Upper lobe of right lung (tissue), 1 donor: Measurements from ENCODE around the gene AP3B1. TPM values are rescaled to one million over a fixed set of nuclear protein-coding genes. Genes with fewer than 3 reads are reported as not detected.

Source experiments
- ATAC-seq: fragments of 200-7000 bp; cut with Tn5 transposase; one replicate; pipeline ENCODE4 v1.9.1; 2020; ENCODE audit warnings: mild to moderate bottlenecking, moderate library complexity
- DNase-seq: peaks from one replicate; pipeline ENCODE4 v3.0.0-alpha.2; 2020
- H3K27ac ChIP-seq: fragments of 200-600 bp; one replicate; pipeline ENCODE4 v1.8.0; 2022
- H3K27me3 ChIP-seq: fragments of 200-600 bp; one replicate; pipeline ENCODE4 v1.8.0; 2022; ENCODE audit warnings: mild to moderate bottlenecking
- H3K36me3 ChIP-seq: fragments of 200-600 bp; one replicate; pipeline ENCODE4 v1.8.0; 2022
- H3K4me1 ChIP-seq: fragments of 200-600 bp; one replicate; pipeline ENCODE4 v1.8.0; 2022
- H3K4me3 ChIP-seq: fragments of 200-600 bp; one replicate; pipeline ENCODE4 v1.8.0; 2022; ENCODE audit warnings: mild to moderate bottlenecking
- H3K9me3 ChIP-seq: fragments of 200-600 bp; one replicate; pipeline ENCODE4 v1.8.0; 2022
- CTCF ChIP-seq: fragments of 200-600 bp; IDR thresholded peaks from one replicate; pipeline ENCODE4 v1.8.0; 2022; ENCODE audit warnings: antibody characterized with exemption
- intact Hi-C: fragments of 100-400 bp; cut with DNase I; formaldehyde crosslinking; loops from one replicate; pipeline ENCODE4 v1.11.0; 2022
- total RNA-seq: library from RNA; stranded (reverse); fragmentation: NEBNext Ultra II Directional; extraction: Animal tissue kit (Norgen Biotek cat#: 25700); gene quantifications from one replicate; pipeline ENCODE4 v1.2.1, GENCODE V29; 2021
- donor health status: DM: no; HTN: yes; CAD: no; lungs with severe emphysema.

The AP3B1 gene
- total RNA-seq, 1 donor from 2014 or later = 32.9 TPM

DNA sequence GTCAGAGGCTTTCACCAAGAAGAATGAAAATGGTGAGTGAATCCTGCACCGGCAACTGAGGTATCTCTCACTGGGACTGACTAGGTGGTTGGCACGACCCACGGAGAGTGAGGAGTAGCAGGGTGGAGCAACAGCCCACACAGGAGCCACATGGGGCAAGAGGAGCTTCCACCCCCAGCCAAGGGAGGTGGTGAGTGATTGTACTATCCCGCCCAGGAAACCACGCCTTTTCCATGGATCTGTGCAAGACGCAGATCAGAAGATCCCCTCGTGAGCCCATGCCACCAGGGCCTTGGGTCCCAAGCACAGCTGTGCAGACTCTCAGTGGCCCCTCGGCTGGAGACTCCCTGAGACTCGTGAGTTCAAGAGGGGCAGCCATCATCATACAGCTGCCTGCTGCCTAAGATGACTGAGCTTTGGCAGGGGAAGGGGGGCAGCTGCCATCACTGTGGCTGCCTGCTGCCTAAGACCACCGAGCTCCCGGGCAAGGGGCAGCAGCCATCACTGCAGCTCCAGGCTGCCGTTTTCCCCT is 229.5 kb downstream of the AP3B1 start:
- no peak overlapping the region for H3K27ac ChIP-seq
- no peak overlapping the region for H3K4me3 ChIP-seq
- no peaks in the 10 kb centered on the region for H3K27me3 ChIP-seq
- peak; percentile 15 for ATAC-seq
- no peak for TF ChIP-seq CTCF
- intact Hi-C loops = no loop called here
- DNase-seq = no peak
- H3K4me1 ChIP-seq = no peaks in the 10 kb centered on the region
- no peaks in the 10 kb centered on the region for H3K36me3 ChIP-seq
- no peaks in the 10 kb centered on the region for H3K9me3 ChIP-seq

GRCh38 chr5:78063495-78063894 is 231.0 kb downstream of the AP3B1 start:
- Histone ChIP-seq H3K4me1 (no peaks in the 10 kb centered on the region), H3K36me3 (no peaks in the 10 kb centered on the region), H3K27me3 (no peaks in the 10 kb centered on the region), H3K9me3 (no peaks in the 10 kb centered on the region), H3K27ac (no peak overlapping the region), H3K4me3 (no peak overlapping the region)
- intact Hi-C loops = no loop called here
- no peak for TF ChIP-seq CTCF
- DNase-seq (no peak), ATAC-seq (no peak)

GRCh38 chr5:78062645-78063044 is 231.9 kb downstream of the AP3B1 start:
- no peaks in the 10 kb centered on the region for H3K36me3 ChIP-seq
- no peak for TF ChIP-seq CTCF

GRCh38 chr5:78060421-78060820 is 234.1 kb downstream of the AP3B1 start:
- intact Hi-C loops = no loop called here

More at GRCh38 chr5:78062645-78063044, 231.9 kb downstream of the AP3B1 start:
- DNase-seq (no peak), ATAC-seq (no peak)
- Histone ChIP-seq H3K9me3 (no peaks in the 10 kb centered on the region), H3K27me3 (no peaks in the 10 kb centered on the region), H3K27ac (no peak overlapping the region), H3K4me3 (no peak overlapping the region), H3K4me1 (no peaks in the 10 kb centered on the region)
- intact Hi-C loops = no loop called here

GRCh38 chr5:78058625-78059024 is 235.9 kb downstream of the AP3B1 start:
- Histone ChIP-seq H3K27ac (no peak overlapping the region), H3K9me3 (no peaks in the 10 kb centered on the region), H3K36me3 (no peaks in the 10 kb centered on the region), H3K4me1 (no peaks in the 10 kb centered on the region), H3K27me3 (no peaks in the 10 kb centered on the region), H3K4me3 (no peak overlapping the region)
- DNase-seq (no peak), ATAC-seq (no peak)
- intact Hi-C loops = no loop called here
- TF ChIP-seq CTCF = no peak

More at GRCh38 chr5:78060421-78060820, 234.1 kb downstream of the AP3B1 start:
- no peaks in the 10 kb centered on the region for H3K36me3 ChIP-seq
- no peaks in the 10 kb centered on the region for H3K9me3 ChIP-seq
- H3K4me3 ChIP-seq = no peak overlapping the region
- no peaks in the 10 kb centered on the region for H3K27me3 ChIP-seq
- no peaks in the 10 kb centered on the region for H3K4me1 ChIP-seq
- ATAC-seq (no peak), DNase-seq (no peak)
- no peak for TF ChIP-seq CTCF
- no peak overlapping the region for H3K27ac ChIP-seq

- H3K9me3 ChIP-seq = no peaks in the 10 kb centered on the region
- intact Hi-C loops = no loop called here
- TF ChIP-seq CTCF = no peak
- H3K36me3 ChIP-seq = no peaks in the 10 kb centered on the region
- ATAC-seq (no peak), DNase-seq (no peak)
- no peak overlapping the region for H3K4me3 ChIP-seq
- no peaks in the 10 kb centered on the region for H3K4me1 ChIP-seq
- H3K27ac ChIP-seq = no peak overlapping the region
- H3K27me3 ChIP-seq = no peaks in the 10 kb centered on the region
Measured at GRCh38 chr5:78056901-78057514, 237.5 kb downstream of the AP3B1 start.
